Right lobe of liver (tissue), 4 donors: ENCODE data around the gene PRPF6.

Experiments used
- POLR2A ChIP-seq: fragments of 450-650 bp; IDR thresholded peaks from one replicate; pipeline ENCODE4 v1.6.1; 2017; ENCODE audit warnings: antibody characterized with exemption, mild to moderate bottlenecking
- TF ChIP-seq, protein P1 (sequence below), 4 donors: fragments of 200-600 bp in 3 of 4; fragments of 450-650 bp in 1 of 4; IDR thresholded peaks; one replicate each; pipeline versions ENCODE4 v1.5.1 to v1.8.0; 2016 to 2022; ENCODE audit warnings: antibody characterized with exemption in 4 of 4, mild to moderate bottlenecking in 2 of 4
- donor health status: DM: no; HTN: no; CAD: no.
- donor health status: DM: no; HTN: no; CAD: no.
- donor health status: DM: no; HTN: yes; CAD: no.

DNA sequence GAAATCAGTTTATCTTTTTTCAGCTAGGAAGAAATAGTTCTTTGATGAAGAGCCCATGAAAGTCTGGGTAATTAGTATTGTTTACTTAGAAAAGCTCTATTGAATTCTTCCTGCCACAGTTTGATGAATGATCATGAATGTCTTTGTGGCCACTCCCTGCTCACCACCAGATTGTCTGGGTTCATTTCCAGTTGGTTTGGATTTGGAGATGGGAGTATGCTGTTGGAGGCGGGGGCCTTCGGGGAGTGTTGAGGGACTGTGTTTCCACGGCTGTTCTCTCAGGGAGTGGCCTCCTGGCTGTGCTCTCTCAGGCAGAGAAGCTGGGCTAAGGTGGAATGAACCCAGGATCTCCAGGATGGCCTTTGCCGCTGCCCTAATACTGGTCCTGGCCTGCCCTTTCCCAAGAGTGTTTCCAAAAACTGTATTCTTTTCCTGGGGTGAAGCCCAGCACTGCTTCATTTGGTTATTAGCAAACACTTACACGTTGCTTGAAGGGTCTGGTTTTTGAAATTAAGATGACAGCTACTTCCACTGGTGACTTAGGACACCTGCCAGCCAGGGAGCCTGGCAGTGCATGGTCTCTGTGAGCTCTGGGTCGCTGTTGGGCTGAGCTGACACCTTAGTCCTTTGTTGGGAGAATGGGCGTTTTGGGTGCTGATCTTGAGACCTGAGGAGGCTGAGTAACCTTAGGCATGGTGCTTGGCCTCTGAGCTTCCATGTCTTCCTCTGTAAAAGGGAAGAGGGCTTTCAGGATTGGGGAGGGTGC is 23.2 kb downstream of the PRPF6 start:
- TF ChIP-seq, protein P1, sequence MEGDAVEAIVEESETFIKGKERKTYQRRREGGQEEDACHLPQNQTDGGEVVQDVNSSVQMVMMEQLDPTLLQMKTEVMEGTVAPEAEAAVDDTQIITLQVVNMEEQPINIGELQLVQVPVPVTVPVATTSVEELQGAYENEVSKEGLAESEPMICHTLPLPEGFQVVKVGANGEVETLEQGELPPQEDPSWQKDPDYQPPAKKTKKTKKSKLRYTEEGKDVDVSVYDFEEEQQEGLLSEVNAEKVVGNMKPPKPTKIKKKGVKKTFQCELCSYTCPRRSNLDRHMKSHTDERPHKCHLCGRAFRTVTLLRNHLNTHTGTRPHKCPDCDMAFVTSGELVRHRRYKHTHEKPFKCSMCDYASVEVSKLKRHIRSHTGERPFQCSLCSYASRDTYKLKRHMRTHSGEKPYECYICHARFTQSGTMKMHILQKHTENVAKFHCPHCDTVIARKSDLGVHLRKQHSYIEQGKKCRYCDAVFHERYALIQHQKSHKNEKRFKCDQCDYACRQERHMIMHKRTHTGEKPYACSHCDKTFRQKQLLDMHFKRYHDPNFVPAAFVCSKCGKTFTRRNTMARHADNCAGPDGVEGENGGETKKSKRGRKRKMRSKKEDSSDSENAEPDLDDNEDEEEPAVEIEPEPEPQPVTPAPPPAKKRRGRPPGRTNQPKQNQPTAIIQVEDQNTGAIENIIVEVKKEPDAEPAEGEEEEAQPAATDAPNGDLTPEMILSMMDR (IDR thresholded peaks at IDR 0.05): no peak
- no peak for TF ChIP-seq POLR2A
